Testis (tissue), 2 donors: ENCODE measurements around the gene CELF4.

Source experiments
- CTCF ChIP-seq, 3 experiments: fragments of 450-650 bp in 2 of 3; fragments of 200-600 bp in 1 of 3; sonication (generic) in 1 of 3; IDR thresholded peaks; one replicate each; pipeline ENCODE4 v1.5.1; 2016 to 2019; ENCODE audit warnings: antibody characterized with exemption in 3 of 3, mild to moderate bottlenecking in 2 of 3, moderate library complexity in 1 of 3
- POLR2A ChIP-seq: fragments of 450-650 bp; IDR thresholded peaks from one replicate; pipeline ENCODE4 v1.6.1; 2017; ENCODE audit warnings: antibody characterized with exemption, mild to moderate bottlenecking, moderate library complexity

- TF ChIP-seq CTCF (IDR thresholded peaks at IDR 0.05) (no peak), POLR2A (no peak)
Observed at GRCh38 chr18:37588289-37588688, 22.7 kb upstream of the CELF4 start.
